ENCODE data around the gene NUAK2.
A peak's percentile ranks its signal among the peaks of the same experiment; 100 is the strongest.

The NUAK2 gene

GRCh38 chr1:205256951-205257625, 64.5 kb downstream of the NUAK2 start:
- no peak for DNase-seq (ENCODE audit: low read depth)

DNA sequence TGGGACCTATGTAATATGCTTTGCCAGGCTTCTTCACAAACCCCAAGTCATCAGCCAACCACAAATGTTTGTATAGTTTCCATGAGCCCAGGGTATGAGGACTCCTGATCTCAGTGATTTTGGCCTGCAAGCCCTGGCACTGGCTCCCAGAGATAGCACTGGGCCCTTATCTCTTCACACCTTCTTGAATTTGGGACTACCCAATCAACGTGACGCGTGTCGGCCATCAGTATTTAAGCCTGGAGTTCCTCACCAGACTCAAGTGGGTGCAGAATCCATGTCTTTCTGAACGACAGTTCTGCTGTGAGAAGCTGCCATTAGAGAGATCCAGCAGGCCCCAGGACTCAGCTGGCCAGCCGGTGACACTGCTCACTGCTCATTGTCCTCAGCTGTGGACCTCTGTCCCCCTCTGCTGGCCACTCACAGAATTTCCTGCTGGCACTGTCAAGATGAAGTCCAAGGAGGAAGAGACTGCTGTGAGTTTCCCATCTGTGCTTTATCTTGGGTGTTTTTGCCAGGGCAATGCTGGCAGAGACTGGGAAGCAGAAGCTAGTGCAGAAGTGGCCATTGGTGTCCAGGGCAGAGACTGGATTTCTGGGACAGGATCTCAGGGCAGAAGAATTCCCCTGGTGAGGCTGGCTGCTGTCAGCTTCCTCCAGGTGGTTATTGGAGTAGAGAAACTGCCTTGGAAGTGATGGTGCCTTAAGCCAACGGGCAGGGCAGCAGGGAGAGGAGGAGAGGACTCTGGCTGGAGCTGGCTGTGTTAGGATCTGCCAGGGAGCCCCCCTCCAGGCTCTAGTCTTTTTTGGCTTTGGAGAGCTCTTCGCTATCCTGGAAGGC, 65.4 kb downstream of the NUAK2 start:
- DNase-seq (ENCODE audit: low read depth): peak; percentile 71
